ENCODE measurements around the gene POLR2J3.
"Not testable (repeated sequence)": the region's sequence is repeated elsewhere in the genome, so short reads cannot be mapped to it uniquely, and the experiment has no call there.

DNA sequence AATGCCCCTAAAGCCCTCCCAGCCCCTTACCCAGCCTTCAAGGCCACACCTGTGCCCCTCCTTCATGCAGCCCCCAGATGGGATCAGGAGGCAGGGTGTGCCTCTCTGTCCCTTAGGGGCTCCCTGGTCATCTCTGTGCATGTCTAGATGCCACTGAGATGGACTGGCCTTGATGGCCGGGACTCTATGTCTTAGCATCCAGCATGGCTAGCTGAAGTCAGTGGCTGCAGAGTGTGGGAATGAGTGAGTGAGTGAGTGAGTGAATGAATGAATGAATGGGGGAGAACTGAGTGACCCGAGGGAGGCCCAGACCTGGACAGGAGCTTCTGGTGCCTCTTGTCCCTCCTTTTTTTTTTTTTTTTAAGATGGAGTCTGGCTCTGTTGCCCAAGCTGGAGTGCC, 40.3 kb downstream of the POLR2J3 start:
- TF ChIP-seq, protein P1, sequence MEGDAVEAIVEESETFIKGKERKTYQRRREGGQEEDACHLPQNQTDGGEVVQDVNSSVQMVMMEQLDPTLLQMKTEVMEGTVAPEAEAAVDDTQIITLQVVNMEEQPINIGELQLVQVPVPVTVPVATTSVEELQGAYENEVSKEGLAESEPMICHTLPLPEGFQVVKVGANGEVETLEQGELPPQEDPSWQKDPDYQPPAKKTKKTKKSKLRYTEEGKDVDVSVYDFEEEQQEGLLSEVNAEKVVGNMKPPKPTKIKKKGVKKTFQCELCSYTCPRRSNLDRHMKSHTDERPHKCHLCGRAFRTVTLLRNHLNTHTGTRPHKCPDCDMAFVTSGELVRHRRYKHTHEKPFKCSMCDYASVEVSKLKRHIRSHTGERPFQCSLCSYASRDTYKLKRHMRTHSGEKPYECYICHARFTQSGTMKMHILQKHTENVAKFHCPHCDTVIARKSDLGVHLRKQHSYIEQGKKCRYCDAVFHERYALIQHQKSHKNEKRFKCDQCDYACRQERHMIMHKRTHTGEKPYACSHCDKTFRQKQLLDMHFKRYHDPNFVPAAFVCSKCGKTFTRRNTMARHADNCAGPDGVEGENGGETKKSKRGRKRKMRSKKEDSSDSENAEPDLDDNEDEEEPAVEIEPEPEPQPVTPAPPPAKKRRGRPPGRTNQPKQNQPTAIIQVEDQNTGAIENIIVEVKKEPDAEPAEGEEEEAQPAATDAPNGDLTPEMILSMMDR (IDR thresholded peaks at IDR 0.05): not testable (repeated sequence)
- TF ChIP-seq POLR2A (IDR thresholded peaks at IDR 0.05): not testable (repeated sequence)

Data from uterus (tissue), 2 donors.